ENCODE data around the gene PTPN23.

DNA sequence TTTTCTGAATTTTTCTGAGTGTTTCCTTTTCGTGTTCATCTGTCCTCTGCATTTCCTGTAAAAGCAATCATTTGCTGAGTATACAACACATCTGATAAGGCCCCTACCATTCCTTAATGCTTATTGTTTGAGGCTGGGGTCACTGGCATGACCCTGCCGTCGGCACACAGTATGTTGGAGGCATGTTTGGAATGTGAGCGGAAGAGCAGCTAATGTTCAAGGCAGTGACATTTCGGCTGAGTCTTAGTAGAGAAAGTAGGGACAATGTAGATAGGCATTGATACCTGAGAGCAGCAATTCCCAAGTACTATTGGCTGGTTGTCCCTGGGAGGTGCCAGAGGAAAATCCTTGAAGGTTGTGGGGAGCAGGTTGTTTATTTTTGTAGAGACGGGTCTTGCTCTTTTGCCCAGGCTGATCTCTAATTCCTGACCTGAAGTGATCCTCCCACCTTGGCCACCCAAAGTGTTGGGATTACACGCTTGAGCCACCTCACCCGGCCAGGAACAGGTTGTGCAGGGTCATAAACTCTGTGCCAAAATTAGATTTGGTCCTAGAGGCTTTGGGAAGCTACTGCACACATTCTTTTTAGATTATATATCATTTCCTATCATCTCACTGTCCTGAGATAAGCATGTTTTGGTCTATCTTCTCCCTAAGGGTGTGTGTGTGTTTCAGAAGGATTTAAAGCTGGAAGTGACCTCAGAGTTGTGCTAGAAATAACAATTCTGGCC, 13.5 kb downstream of the PTPN23 start:
- TF ChIP-seq EZH2 (IDR thresholded peaks at IDR 0.05; ENCODE audit: low read depth, unreplicated experiment) (no peak), EZH2phosphoT487 (IDR thresholded peaks at IDR 0.05; ENCODE audit: unreplicated experiment) (no peak)
- TF ChIP-seq, protein P1, sequence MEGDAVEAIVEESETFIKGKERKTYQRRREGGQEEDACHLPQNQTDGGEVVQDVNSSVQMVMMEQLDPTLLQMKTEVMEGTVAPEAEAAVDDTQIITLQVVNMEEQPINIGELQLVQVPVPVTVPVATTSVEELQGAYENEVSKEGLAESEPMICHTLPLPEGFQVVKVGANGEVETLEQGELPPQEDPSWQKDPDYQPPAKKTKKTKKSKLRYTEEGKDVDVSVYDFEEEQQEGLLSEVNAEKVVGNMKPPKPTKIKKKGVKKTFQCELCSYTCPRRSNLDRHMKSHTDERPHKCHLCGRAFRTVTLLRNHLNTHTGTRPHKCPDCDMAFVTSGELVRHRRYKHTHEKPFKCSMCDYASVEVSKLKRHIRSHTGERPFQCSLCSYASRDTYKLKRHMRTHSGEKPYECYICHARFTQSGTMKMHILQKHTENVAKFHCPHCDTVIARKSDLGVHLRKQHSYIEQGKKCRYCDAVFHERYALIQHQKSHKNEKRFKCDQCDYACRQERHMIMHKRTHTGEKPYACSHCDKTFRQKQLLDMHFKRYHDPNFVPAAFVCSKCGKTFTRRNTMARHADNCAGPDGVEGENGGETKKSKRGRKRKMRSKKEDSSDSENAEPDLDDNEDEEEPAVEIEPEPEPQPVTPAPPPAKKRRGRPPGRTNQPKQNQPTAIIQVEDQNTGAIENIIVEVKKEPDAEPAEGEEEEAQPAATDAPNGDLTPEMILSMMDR (conservative IDR thresholded peaks at IDR 0.05; ENCODE audit: low read depth in 2 of 2), result no peak

Data from GM23338 (cell line).